Heart left ventricle (tissue), 16 donors: ENCODE measurements around the gene CYP2F1. TPM values are rescaled to one million over a fixed set of nuclear protein-coding genes. Genes with fewer than 3 reads are reported as not detected.
"Not testable (repeated sequence)": the region's sequence is repeated elsewhere in the genome, so short reads cannot be mapped to it uniquely, and the experiment has no call there.

Source experiments
- ATAC-seq, 4 donors: fragments of 200-7000 bp; cut with Tn5 transposase; one replicate each; pipeline ENCODE4 v1.9.1; 2020 to 2022; ENCODE audit warnings: moderate library complexity in 4 of 4, mild to moderate bottlenecking in 3 of 4, moderate number of reproducible peaks in 1 of 4
- DNase-seq, 5 donors: peaks; one replicate each; pipeline ENCODE4 v3.0.0-alpha.2; 2020
- H3K27ac ChIP-seq, 12 donors: fragments of 200-600 bp; sonication (generic) in 4 of 12; one replicate each; pipeline versions ENCODE4 v1.5.0 to v1.8.0; 2016 to 2022; ENCODE audit warnings: mild to moderate bottlenecking in 2 of 12
- H3K27me3 ChIP-seq, 9 donors: fragments of 200-600 bp; sonication (generic) in 2 of 9; one replicate each; pipeline versions ENCODE4 v1.5.1 to v1.8.0; 2016 to 2022; ENCODE audit warnings: mild to moderate bottlenecking in 3 of 9
- H3K36me3 ChIP-seq, 9 donors: fragments of 200-600 bp; sonication (generic) in 2 of 9; one replicate each; pipeline versions ENCODE4 v1.5.0 to v1.8.0; 2018 to 2022; ENCODE audit warnings: mild to moderate bottlenecking in 2 of 9
- H3K4me1 ChIP-seq, 12 donors: fragments of 200-600 bp; sonication (generic) in 4 of 12; one replicate each; pipeline versions ENCODE4 v1.5.0 to v1.8.0; 2016 to 2022; ENCODE audit warnings: mild to moderate bottlenecking in 3 of 12
- H3K4me3 ChIP-seq, 12 donors: fragments of 200-600 bp; sonication (generic) in 4 of 12; one replicate each; pipeline versions ENCODE4 v1.5.0 to v1.8.0; 2017 to 2022; ENCODE audit warnings: mild to moderate bottlenecking in 9 of 12, moderate library complexity in 4 of 12
- H3K9me3 ChIP-seq, 12 donors: fragments of 200-600 bp; sonication (generic) in 4 of 12; one replicate each; pipeline versions ENCODE4 v1.5.0 to v1.8.0; 2016 to 2022; ENCODE audit warnings: mild to moderate bottlenecking in 1 of 12
- POLR2A ChIP-seq, 2 donors: fragments of 450-650 bp; IDR thresholded peaks; one replicate each; pipeline ENCODE4 v1.6.1; 2017; ENCODE audit warnings: antibody characterized with exemption in 2 of 2, mild to moderate bottlenecking in 2 of 2, moderate library complexity in 2 of 2
- WGBS, 4 donors: extraction: QIAGEN DNeasy Blood & Tissue Kit in 2 of 4; methylation state at CpG; one replicate each; pipeline versions ENCODE4 v1.1.5 to v1.1.7; 2013 to 2018; 5-methylcytosine and 5-hydroxymethylcytosine counted together
- intact Hi-C, 10 donors: fragments of 100-400 bp; cut with DNase I; formaldehyde crosslinking; loops; one replicate each; pipeline versions ENCODE4 v1.11.1 to v1.14.2; 2022
- polyA plus RNA-seq, 2 donors: library from polyadenylated mRNA; stranded (reverse); fragments of 200-250 nt; gene quantifications; one replicate each; pipeline ENCODE4 v1.2.3, GENCODE V29; 2013
- total RNA-seq, 9 donors: library from RNA; depleted of rRNA in 2 of 9; stranded (reverse); fragments of >200 nt in 2 of 9; fragmentation: NEBNext Ultra II Directional in 3 of 9; extraction: Animal tissue kit (Norgen Biotek cat#: 25700) in 3 of 9; gene quantifications; one replicate each; pipeline versions ENCODE4 v1.1.0 to v1.2.4, GENCODE V29; 2016 to 2023
- TF ChIP-seq, protein P1 (sequence below), 12 donors: fragments of 200-600 bp; sonication (generic) in 4 of 12; IDR thresholded peaks; one replicate each; pipeline versions ENCODE4 v1.5.0 to v1.8.0; 2018 to 2022; ENCODE audit warnings: antibody characterized with exemption in 12 of 12, mild to moderate bottlenecking in 5 of 12
- donor health status: ischemic (EF 13 %, LVEDD 7.1; RV severe dilation, severe dysfunction).
- donor health status: healthy with polysubstance abuse.
- donor health status: DM: no; HTN: yes; CAD: no.
- donor health status: DM: no; HTN: no; CAD: no.
- donor health status: ischemic (EF 25% LVEDD 6.9; RV normal size, moderate dysfunction).
- donor health status: ischemic (EF 25% LVEDD 5.7; RV mildly dilated, moderate dysfunction).
- donor health status: healthy.
- donor health status: DM: yes; HTN: yes; CAD: no.
- donor health status: ischemic (EF 35%, LVEDD 5.7; RV mildly dilated, moderate dysfunction).
- donor health status: nonischemic (EF 11% LVEDD 7.7; RV severe dilation, severe dysfunction).
- donor health status: DM: yes; HTN: yes; CAD: no.
- donor health status: PGD.
- donor health status: ischemic (EF 29% LVEDD 5.4; RV normal size, mild dysfunction).
- donor health status: nonischemic (EF 23%, LVEDD 6.1; RV moderate dilation, normal function).

The CYP2F1 gene
- total and polyA plus RNA-seq, 11 donors = not detected

DNA sequence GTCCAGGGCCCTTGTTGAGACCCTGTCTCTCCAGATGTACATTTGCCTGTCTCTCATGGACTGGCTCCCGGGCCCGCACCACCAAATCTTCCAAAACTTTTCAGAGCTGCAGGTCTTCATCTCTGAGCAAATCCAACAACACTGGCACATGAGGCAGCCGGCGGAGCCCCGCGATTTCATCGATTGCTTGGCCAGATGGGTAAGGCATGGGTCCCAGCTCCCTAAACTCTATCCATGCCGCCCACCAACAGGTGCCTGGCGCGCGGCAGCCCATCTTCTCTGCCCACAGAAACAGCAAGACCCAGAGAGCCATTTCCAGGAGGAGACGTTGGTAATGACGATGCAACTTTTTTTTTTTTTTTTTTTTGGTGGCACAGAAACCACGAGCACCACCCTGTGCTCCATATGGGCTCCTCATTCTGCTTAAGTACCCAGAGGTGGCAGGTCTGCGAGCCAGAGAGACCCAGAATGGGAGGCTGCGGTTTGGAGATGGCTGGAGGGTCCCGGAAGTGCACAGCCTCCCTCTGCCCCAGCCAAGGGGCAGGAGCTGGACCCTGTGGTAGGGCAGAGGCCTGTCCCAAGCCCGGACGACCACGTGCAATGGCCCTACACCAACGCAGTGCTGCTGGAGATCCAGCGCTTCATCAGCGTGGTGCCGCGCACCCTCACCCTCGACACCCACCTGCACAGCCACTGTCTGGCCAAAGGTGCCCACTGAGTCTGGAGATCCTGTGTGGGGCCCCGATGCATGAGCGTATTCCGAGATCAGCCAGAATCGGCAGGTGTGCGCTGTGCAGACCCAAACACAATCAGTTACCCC is 22.6 kb downstream of the CYP2F1 start:
- TF ChIP-seq POLR2A (IDR thresholded peaks at IDR 0.05) = no peak
- TF ChIP-seq, protein P1, sequence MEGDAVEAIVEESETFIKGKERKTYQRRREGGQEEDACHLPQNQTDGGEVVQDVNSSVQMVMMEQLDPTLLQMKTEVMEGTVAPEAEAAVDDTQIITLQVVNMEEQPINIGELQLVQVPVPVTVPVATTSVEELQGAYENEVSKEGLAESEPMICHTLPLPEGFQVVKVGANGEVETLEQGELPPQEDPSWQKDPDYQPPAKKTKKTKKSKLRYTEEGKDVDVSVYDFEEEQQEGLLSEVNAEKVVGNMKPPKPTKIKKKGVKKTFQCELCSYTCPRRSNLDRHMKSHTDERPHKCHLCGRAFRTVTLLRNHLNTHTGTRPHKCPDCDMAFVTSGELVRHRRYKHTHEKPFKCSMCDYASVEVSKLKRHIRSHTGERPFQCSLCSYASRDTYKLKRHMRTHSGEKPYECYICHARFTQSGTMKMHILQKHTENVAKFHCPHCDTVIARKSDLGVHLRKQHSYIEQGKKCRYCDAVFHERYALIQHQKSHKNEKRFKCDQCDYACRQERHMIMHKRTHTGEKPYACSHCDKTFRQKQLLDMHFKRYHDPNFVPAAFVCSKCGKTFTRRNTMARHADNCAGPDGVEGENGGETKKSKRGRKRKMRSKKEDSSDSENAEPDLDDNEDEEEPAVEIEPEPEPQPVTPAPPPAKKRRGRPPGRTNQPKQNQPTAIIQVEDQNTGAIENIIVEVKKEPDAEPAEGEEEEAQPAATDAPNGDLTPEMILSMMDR (IDR thresholded peaks at IDR 0.05) = no peak
- Histone ChIP-seq H3K4me1 (peaks cover 0 to 11% (median 0%) of the 10 kb centered on the region in 12 donors), H3K36me3 (no peaks in the 10 kb centered on the region), H3K4me3 (peak overlapping the region in 2 of 12 donors; percentile 55 to 64), H3K9me3 (no peaks in the 10 kb centered on the region), H3K27ac (no peak overlapping the region), H3K27me3 (no peaks in the 10 kb centered on the region)
- WGBS, 4 donors = 92 to 97% (median 94%) methylated on average over 29 to 31 of the region's 31 CpGs
- no peak for ATAC-seq
- intact Hi-C loops = loop anchor here in 1 of 10 donors (10.0 kb wide), 1 partner anchor 168 kb away; no protein-coding TSS in a partner anchor
- DNase-seq = no peak

DNA sequence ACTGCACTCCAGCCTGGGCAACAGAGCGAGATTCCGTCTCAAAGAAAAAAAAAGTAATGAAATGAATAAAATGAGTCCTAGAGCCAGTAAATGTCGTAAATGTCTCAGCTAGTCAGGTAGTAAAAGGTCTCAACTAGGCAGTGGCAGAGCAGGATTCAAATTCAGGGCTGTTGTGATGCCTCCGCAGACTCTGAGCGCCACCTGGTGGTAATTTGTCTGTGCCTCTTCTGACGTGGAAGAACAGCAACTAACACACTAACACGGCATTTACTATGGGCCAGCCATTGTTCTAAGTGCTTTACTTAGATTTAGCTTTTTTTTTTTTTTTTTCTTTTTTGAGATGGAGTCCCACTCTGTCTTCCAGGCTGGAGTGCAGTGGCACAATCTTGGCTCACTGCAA is 30.2 kb downstream of the CYP2F1 start:
- TF ChIP-seq, protein P1 (IDR thresholded peaks at IDR 0.05) = peak; percentile 69 to 83 (median 78)
- no peak for TF ChIP-seq POLR2A (IDR thresholded peaks at IDR 0.05)
- ATAC-seq = peak; percentile 47 to 80 (median 73)
- intact Hi-C loops = loop anchor here (1.0 to 10.0 kb wide), 9 partner anchors 167 to 482 kb away; no protein-coding TSS in a partner anchor
- Histone ChIP-seq H3K4me3 (no peak overlapping the region), H3K27ac (no peak overlapping the region), H3K4me1 (no peaks in the 10 kb centered on the region), H3K36me3 (no peaks in the 10 kb centered on the region), H3K27me3 (peaks cover 0 to 20% (median 4%) of the 10 kb centered on the region in 9 donors), H3K9me3 (no peaks in the 10 kb centered on the region)
- 21 to 35% (median 27%) methylated on average over 7 of the region's 7 CpGs for WGBS, 4 donors
- peak; percentile 70 to 84 (median 73) for DNase-seq

DNA sequence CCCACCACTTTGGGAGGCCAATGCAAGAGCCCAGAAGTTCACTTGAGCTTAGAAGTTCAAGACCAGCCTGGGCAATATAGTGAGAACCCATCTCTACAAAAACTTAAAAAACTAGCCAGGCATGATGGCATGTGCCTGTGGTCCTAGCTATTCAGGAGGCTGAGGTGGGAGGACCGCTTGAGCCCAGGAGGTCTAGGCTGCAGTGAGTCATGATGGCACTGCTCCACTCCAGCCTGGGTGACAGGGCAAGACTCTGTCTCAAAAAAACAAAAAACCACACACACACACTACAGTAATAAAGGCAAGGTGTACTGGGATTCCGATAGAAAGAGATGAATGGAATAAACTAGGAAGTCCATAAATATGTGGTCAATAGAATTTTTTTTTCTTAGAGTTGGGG is 35.6 kb downstream of the CYP2F1 start:
- no peaks in the 10 kb centered on the region for H3K36me3 ChIP-seq
- H3K4me3 ChIP-seq = no peak overlapping the region
- H3K4me1 ChIP-seq = no peaks in the 10 kb centered on the region
- H3K27me3 ChIP-seq = peaks cover 0 to 26% (median 4%) of the 10 kb centered on the region in 9 donors
- H3K27ac ChIP-seq = no peak overlapping the region
- DNase-seq (no peak), ATAC-seq (no peak)
- TF ChIP-seq, protein P1 (IDR thresholded peaks at IDR 0.05) = no peak
- TF ChIP-seq POLR2A (IDR thresholded peaks at IDR 0.05) = no peak
- intact Hi-C loops = loop anchor here in 2 of 10 donors (10.0 kb wide), 2 partner anchors 175 to 485 kb away; no protein-coding TSS in a partner anchor
- 92 to 96% (median 93%) methylated on average over 2 of the region's 2 CpGs for WGBS, 4 donors
- no peaks in the 10 kb centered on the region for H3K9me3 ChIP-seq

DNA sequence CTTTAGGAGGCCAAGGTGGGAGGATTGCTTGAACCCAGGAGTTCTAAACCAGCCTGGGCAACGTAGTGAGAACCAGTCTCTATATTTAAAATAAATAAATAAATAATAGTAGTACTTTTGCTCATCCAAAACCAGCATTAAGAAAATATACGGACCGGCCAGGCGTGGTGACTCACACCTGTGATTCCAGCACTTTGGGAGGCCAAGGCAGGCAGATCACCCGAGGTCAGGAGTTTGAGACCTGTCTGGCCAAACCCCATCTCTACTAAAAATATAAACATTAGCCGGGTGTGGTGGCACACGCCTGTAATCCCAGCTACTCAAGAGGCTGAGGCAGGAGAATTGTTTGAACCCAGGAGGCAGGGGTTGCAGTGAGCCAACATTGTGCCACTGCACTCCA is 36.8 kb downstream of the CYP2F1 start:
- H3K9me3 ChIP-seq, H3K36me3 ChIP-seq, H3K4me3 ChIP-seq, ATAC-seq, intact Hi-C loops, H3K27ac ChIP-seq, DNase-seq, H3K4me1 ChIP-seq: not testable (repeated sequence)
- WGBS, 4 donors = 81 to 86% (median 83%) methylated on average over 7 of the region's 7 CpGs
- peaks cover 0 to 26% (median 4%) of the 10 kb centered on the region in 9 donors for H3K27me3 ChIP-seq
